ENCODE results near the gene FCN1. TPM values are rescaled to one million over a fixed set of nuclear protein-coding genes. Genes with fewer than 3 reads are reported as not detected.
"Not testable (repeated sequence)": the region's sequence is repeated elsewhere in the genome, so short reads cannot be mapped to it uniquely, and the experiment has no call there.

Gene FCN1
- total RNA-seq, 4 donors from 2014 or later = 1.3 to 26.0 (median 1.8) TPM

DNA sequence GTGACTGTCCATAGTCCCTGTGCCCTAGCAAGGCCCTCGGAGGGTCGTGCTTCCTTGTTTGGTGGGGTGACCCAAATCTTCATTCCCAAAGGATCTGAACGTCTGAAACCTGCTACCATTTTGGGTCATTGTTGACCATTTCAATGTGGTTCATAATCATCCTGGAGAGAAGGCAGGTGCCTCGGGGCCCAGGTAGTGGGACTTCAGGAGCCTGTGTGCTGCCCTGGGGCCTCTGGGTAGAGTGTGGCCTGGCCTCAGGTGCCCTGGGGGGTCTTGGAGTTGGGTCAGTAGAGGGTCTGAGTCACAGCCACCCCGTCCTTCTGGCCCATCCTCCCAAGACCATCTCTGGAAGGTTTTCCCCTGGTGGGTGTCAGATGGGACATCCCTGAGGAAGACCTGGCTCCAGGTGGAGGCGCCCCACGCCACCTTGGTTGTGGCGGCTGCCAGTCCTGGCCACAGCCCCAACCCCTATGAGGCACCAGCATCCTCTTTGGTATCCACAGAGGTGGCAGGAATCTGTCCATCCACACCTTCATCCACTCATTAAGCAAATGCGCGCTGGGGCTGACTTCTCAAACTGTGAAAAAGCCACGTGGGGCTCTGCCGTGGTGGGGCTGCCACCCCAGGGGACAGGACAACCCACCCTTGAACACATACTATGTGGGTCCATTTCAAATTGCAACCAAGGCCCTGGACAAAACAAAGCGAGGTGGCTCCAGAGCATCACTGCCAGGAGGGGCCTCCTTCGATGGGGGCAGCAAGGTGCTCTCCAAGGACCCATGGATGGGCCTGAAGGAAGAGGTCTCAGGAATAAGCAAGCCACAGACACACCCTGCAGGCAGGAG lies 41.6 kb upstream of the FCN1 start:
- H3K27me3 ChIP-seq = peaks cover 0 to 55% (median 0%) of the 10 kb centered on the region in 4 donors
- no peak overlapping the region for H3K4me3 ChIP-seq
- no peak for DNase-seq (ENCODE audit: extremely low spot score)
- peaks cover 0 to 6% (median 0%) of the 10 kb centered on the region in 4 donors for H3K4me1 ChIP-seq
- no peaks in the 10 kb centered on the region for H3K36me3 ChIP-seq
- 90% methylated on average over 11 of the region's 14 CpGs for WGBS
- no peak overlapping the region for H3K27ac ChIP-seq (replicated peaks in 1 of 4)
- peaks cover 0 to 4% (median 0%) of the 10 kb centered on the region in 4 donors for H3K9me3 ChIP-seq
- TF ChIP-seq POLR2A (IDR thresholded peaks at IDR 0.05; ENCODE audit: low read depth) = no peak
- TF ChIP-seq EP300 (IDR thresholded peaks at IDR 0.05) = no peak
- TF ChIP-seq POLR2AphosphoS5 (IDR thresholded peaks at IDR 0.05) = no peak
- TF ChIP-seq, protein P1, sequence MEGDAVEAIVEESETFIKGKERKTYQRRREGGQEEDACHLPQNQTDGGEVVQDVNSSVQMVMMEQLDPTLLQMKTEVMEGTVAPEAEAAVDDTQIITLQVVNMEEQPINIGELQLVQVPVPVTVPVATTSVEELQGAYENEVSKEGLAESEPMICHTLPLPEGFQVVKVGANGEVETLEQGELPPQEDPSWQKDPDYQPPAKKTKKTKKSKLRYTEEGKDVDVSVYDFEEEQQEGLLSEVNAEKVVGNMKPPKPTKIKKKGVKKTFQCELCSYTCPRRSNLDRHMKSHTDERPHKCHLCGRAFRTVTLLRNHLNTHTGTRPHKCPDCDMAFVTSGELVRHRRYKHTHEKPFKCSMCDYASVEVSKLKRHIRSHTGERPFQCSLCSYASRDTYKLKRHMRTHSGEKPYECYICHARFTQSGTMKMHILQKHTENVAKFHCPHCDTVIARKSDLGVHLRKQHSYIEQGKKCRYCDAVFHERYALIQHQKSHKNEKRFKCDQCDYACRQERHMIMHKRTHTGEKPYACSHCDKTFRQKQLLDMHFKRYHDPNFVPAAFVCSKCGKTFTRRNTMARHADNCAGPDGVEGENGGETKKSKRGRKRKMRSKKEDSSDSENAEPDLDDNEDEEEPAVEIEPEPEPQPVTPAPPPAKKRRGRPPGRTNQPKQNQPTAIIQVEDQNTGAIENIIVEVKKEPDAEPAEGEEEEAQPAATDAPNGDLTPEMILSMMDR (IDR thresholded peaks at IDR 0.05) = no peak
- intact Hi-C loops (cut with DNase I) = no loop called here

DNA sequence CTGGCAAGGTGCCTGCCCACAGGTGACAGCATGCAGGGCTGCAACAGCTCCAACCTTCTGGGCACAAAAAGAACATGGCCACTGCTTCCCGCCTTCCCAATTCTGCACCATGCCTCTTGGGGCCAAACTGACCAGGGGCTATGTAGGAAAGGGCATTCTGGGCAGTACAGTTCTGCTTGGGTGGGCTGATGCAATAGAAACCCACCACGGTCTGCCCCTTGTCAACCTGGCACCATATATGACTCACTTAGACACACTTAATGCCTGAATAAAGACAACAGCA lies 40.2 kb upstream of the FCN1 start:
- H3K4me3 ChIP-seq = no peak overlapping the region
- intact Hi-C loops (cut with DNase I) = no loop called here
- H3K9me3 ChIP-seq = peaks cover 0 to 4% (median 0%) of the 10 kb centered on the region in 4 donors
- no peak for DNase-seq (ENCODE audit: extremely low spot score)
- peaks cover 0 to 6% (median 0%) of the 10 kb centered on the region in 4 donors for H3K4me1 ChIP-seq
- no peaks in the 10 kb centered on the region for H3K36me3 ChIP-seq
- H3K27ac ChIP-seq (replicated peaks in 1 of 4) = no peak overlapping the region
- peaks cover 0 to 41% (median 0%) of the 10 kb centered on the region in 4 donors for H3K27me3 ChIP-seq
- WGBS = 84% methylated on average over 2 of the region's 2 CpGs
- no peak for TF ChIP-seq POLR2A (IDR thresholded peaks at IDR 0.05; ENCODE audit: low read depth)
- TF ChIP-seq EP300 (IDR thresholded peaks at IDR 0.05) = no peak
- no peak for TF ChIP-seq POLR2AphosphoS5 (IDR thresholded peaks at IDR 0.05)
- TF ChIP-seq, protein P1 (IDR thresholded peaks at IDR 0.05) = no peak

DNA sequence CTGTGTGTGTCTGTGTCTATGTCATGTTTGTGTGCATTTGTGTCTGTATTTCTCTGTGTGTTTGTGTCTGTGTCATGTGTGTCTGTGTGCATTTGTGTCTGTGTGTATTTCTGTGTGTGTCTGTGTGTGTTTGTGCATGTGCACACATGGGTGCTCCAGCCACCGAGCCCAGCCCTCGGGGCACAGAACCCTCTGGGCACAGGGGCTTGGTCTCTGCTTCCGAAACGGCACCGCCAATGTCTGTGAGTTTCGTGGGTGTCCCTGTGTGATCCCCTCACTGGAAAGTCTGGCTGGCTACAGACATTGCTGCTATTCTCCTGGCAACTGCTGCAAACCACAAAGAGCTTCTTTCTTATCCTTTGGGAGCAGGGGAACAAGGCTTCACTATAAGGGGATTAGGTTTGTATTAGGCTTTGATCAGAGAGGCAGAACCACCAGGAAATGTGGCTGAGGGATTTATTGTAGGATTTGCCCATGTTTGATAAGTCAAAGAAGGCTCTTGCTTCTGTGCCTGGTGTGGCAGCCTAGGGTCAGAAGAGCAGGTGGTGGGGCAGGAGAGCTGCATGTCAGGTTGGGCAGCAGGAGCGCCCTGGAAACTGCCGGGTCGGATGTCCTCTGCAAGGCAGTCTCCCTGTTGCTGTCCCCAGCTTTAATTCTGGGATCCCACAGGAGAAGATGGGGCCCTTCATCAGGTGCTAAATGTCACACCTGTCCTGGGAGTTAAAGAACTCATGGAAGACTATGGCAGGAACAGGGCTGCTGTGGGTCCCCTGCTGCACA lies 39.6 kb upstream of the FCN1 start:
- Histone ChIP-seq H3K9me3 (peaks cover 0 to 4% (median 0%) of the 10 kb centered on the region in 4 donors), H3K27ac (replicated peaks in 1 of 4) (no peak overlapping the region), H3K4me3 (no peak overlapping the region), H3K36me3 (no peaks in the 10 kb centered on the region), H3K4me1 (peaks cover 0 to 6% (median 0%) of the 10 kb centered on the region in 4 donors), H3K27me3 (peaks cover 0 to 36% (median 0%) of the 10 kb centered on the region in 4 donors)
- intact Hi-C loops (cut with DNase I) = no loop called here
- WGBS = 72% methylated on average over 8 of the region's 9 CpGs
- no peak for DNase-seq (ENCODE audit: extremely low spot score)
- TF ChIP-seq, protein P1 (IDR thresholded peaks at IDR 0.05) = no peak
- TF ChIP-seq POLR2AphosphoS5 (IDR thresholded peaks at IDR 0.05) (no peak), POLR2A (IDR thresholded peaks at IDR 0.05; ENCODE audit: low read depth) (no peak), EP300 (IDR thresholded peaks at IDR 0.05) (no peak)

DNA sequence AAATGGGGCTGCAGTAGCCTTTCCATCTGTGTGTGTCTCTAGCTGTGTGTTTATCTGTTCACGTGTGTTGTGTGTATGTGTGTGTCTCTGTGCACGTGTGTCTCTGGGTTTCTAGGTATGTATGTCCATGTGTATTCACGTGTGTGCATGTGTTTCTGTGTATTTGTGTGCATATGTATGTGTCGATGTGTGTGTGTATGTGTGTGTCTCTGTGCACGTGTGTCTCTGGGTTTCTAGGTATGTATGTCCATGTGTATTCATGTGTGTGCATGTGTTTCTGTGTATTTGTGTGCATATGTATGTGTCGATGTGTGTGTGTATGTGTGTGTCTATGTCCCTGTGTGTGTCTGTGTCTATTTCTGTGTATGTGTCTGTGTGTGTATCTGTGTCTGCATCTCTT lies 38.7 kb upstream of the FCN1 start:
- intact Hi-C loops (cut with DNase I); DNase-seq (ENCODE audit: extremely low spot score); H3K4me1 ChIP-seq; H3K27ac ChIP-seq (replicated peaks in 1 of 4); H3K9me3 ChIP-seq; H3K36me3 ChIP-seq; H3K4me3 ChIP-seq: not testable (repeated sequence)
- 88% methylated on average over 6 of the region's 6 CpGs for WGBS
- peaks cover 0 to 33% (median 0%) of the 10 kb centered on the region in 4 donors for H3K27me3 ChIP-seq

DNA sequence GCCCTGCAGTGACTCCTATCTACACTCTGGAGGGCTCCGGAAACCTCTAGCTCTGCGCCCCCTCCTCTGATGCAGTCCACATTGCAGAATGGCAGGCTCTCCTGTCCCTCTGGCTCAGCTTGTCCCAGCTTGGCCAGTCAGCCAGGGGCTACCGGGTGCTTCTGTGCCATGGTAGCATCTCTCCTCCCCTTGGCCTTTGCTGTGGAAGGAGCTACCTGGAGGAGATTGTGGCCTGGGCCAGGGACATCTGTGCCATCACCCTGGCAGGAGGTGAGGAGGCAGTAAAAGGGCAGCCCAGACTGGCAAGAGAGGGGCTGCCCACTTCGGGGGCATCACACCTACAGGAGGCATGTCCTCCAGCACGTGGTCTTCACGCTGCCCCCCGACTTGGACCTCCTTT lies 38.1 kb upstream of the FCN1 start:
- Histone ChIP-seq H3K4me1 (peaks cover 0 to 2% (median 0%) of the 10 kb centered on the region in 4 donors), H3K4me3 (no peak overlapping the region), H3K36me3 (no peaks in the 10 kb centered on the region), H3K9me3 (peaks cover 0 to 4% (median 0%) of the 10 kb centered on the region in 4 donors), H3K27ac (replicated peaks in 1 of 4) (no peak overlapping the region), H3K27me3 (peaks cover 0 to 29% (median 0%) of the 10 kb centered on the region in 4 donors)
- 81% methylated on average over 4 of the region's 7 CpGs for WGBS
- intact Hi-C loops (cut with DNase I) = no loop called here
- no peak for DNase-seq (ENCODE audit: extremely low spot score)
- TF ChIP-seq POLR2AphosphoS5 (IDR thresholded peaks at IDR 0.05) (no peak), POLR2A (IDR thresholded peaks at IDR 0.05; ENCODE audit: low read depth) (no peak), EP300 (IDR thresholded peaks at IDR 0.05) (no peak)

Measured in esophagus muscularis mucosa (tissue), 4 donors.